DOHH2 (cell line): ENCODE results near the gene ERCC3.

Experiments used
- H3F3A ChIP-seq: fragments of 200-600 bp; sonication (generic), shearing (Covaris generic); 2 replicates; pipeline ENCODE4 v1.6.0; 2016; ENCODE audit warnings: antibody characterized with exemption, mild to moderate bottlenecking; ENCODE audit not compliant: control insufficient read depth, insufficient read depth
- H3K27ac ChIP-seq: fragments of 200-600 bp; sonication (generic); 2 replicates; pipeline ENCODE4 v1.5.1; 2014; ENCODE audit warnings: low read depth, mild to moderate bottlenecking, low read length, moderate library complexity
- H3K27me3 ChIP-seq: fragments of 200-600 bp; sonication (generic); 2 replicates; pipeline ENCODE4 v1.6.1; 2014; ENCODE audit warnings: mild to moderate bottlenecking, low read length, mixed read lengths; ENCODE audit not compliant: control insufficient read depth
- H3K36me3 ChIP-seq: fragments of 200-600 bp; sonication (generic); 2 replicates; pipeline ENCODE4 v1.6.1; 2014; ENCODE audit warnings: mild to moderate bottlenecking, low read length, moderate library complexity, mixed read lengths; ENCODE audit not compliant: control insufficient read depth
- H3K4me1 ChIP-seq: fragments of 200-600 bp; sonication (generic); 2 replicates; pipeline ENCODE4 v1.6.1; 2014; ENCODE audit warnings: mild to moderate bottlenecking, low read length, mixed read lengths; ENCODE audit not compliant: control insufficient read depth
- H3K4me2 ChIP-seq: fragments of 200-600 bp; sonication (generic); 2 replicates; pipeline ENCODE4 v1.6.0; 2014; ENCODE audit warnings: mild to moderate bottlenecking, low read length, moderate library complexity
- H3K4me3 ChIP-seq: fragments of 200-600 bp; sonication (generic); 2 replicates; pipeline ENCODE4 v1.5.1; 2014; ENCODE audit warnings: mild to moderate bottlenecking, low read length, mixed read lengths
- H3K79me2 ChIP-seq: fragments of 200-600 bp; sonication (generic); 2 replicates; pipeline ENCODE4 v1.6.1; 2014; ENCODE audit warnings: mild to moderate bottlenecking, low read length, mixed read lengths; ENCODE audit not compliant: control insufficient read depth
- H3K9me2 ChIP-seq: fragments of 200-600 bp; sonication (generic); replicated peaks from 2 replicates; pipeline ENCODE4 v1.6.1; 2014; ENCODE audit warnings: mild to moderate bottlenecking, low read length, mixed read lengths; ENCODE audit not compliant: control insufficient read depth
- H3K9me3 ChIP-seq: fragments of 200-600 bp; sonication (generic); 2 replicates; pipeline ENCODE4 v1.6.1; 2014; ENCODE audit warnings: antibody characterized with exemption, low read length, mixed read lengths; ENCODE audit not compliant: control insufficient read depth, insufficient read depth
- H4K20me1 ChIP-seq: fragments of 200-600 bp; sonication (generic); 2 replicates; pipeline ENCODE4 v1.6.0; 2014; ENCODE audit warnings: low read depth, mild to moderate bottlenecking, antibody characterized with exemption, low read length, moderate library complexity; ENCODE audit not compliant: control insufficient read depth, insufficient read depth
- CTCF ChIP-seq: fragments of 200-600 bp; sonication (generic); IDR thresholded peaks from one replicate; pipeline ENCODE4 v1.5.1; 2014; ENCODE audit warnings: antibody characterized with exemption, mild to moderate bottlenecking, low read depth, low read length; ENCODE audit not compliant: poor library complexity, severe bottlenecking
- EZH2phosphoT487 ChIP-seq: fragments of 200-600 bp; sonication (generic); IDR thresholded peaks from 2 replicates; pipeline ENCODE4 v1.6.1; 2017; ENCODE audit warnings: borderline replicate concordance, mild to moderate bottlenecking, antibody characterized with exemption, low read length, moderate library complexity, mixed read lengths

The ERCC3 gene

GRCh38 chr2:127332335-127332734 lies 38.4 kb upstream of the ERCC3 start:
- no peak overlapping the region for H3K4me3 ChIP-seq
- peaks cover 24% of the 10 kb centered on the region for H3K36me3 ChIP-seq
- H3K4me1 ChIP-seq, result peaks cover 3% of the 10 kb centered on the region; the same call in 1 of the 2 replicates
- no peaks in the 10 kb centered on the region for H3K27me3 ChIP-seq
- no peaks in the 10 kb centered on the region for H3K9me2 ChIP-seq
- no peaks in the 10 kb centered on the region for H3K79me2 ChIP-seq
- H3K27ac ChIP-seq, result no peak overlapping the region
- no peaks in the 10 kb centered on the region for H4K20me1 ChIP-seq
- no peaks in the 10 kb centered on the region for H3K9me3 ChIP-seq
- H3K4me2 ChIP-seq, result no peak overlapping the region
- TF ChIP-seq CTCF, result no peak
- TF ChIP-seq EZH2phosphoT487, result no peak
- H3F3A ChIP-seq, result no peaks in the 10 kb centered on the region

GRCh38 chr2:127330753-127331152 lies 36.8 kb upstream of the ERCC3 start:
- Histone ChIP-seq H3K27ac (no peak overlapping the region), H3K36me3 (peaks cover 21% of the 10 kb centered on the region), H3K4me3 (no peak overlapping the region), H4K20me1 (no peaks in the 10 kb centered on the region), H3K4me2 (no peak overlapping the region), H3F3A (peaks cover 3% of the 10 kb centered on the region; the same call in 1 of the 2 replicates), H3K79me2 (no peaks in the 10 kb centered on the region), H3K9me2 (no peaks in the 10 kb centered on the region), H3K9me3 (no peaks in the 10 kb centered on the region), H3K27me3 (no peaks in the 10 kb centered on the region), H3K4me1 (peaks cover 3% of the 10 kb centered on the region; the same call in 1 of the 2 replicates)
- TF ChIP-seq EZH2phosphoT487 (no peak), CTCF (no peak)

GRCh38 chr2:127326289-127326945 lies 32.5 kb upstream of the ERCC3 start:
- no peaks in the 10 kb centered on the region for H3K27me3 ChIP-seq
- TF ChIP-seq CTCF (no peak), EZH2phosphoT487 (no peak)
- H3K9me2 ChIP-seq, result no peaks in the 10 kb centered on the region
- H3K79me2 ChIP-seq, result no peaks in the 10 kb centered on the region
- no peaks in the 10 kb centered on the region for H4K20me1 ChIP-seq
- no peaks in the 10 kb centered on the region for H3K9me3 ChIP-seq
- H3K27ac ChIP-seq, result no peak overlapping the region
- H3K36me3 ChIP-seq, result peaks cover 37% of the 10 kb centered on the region
- peaks cover 3% of the 10 kb centered on the region; the same call in 1 of the 2 replicates for H3F3A ChIP-seq
- H3K4me3 ChIP-seq, result no peak overlapping the region
- peaks cover 3% of the 10 kb centered on the region; the same call in 1 of the 2 replicates for H3K4me1 ChIP-seq
- no peak overlapping the region for H3K4me2 ChIP-seq
